IMR-90 (cell line): ENCODE data around the gene HIVEP3.

Experiments used
- CTCF ChIP-seq: conservative IDR thresholded peaks from 2 replicates; pipeline ENCODE4 v1.5.1; 2012; ENCODE audit warnings: mild to moderate bottlenecking, low read depth, low read length, improper control_type of control experiment
- POLR2A ChIP-seq: IDR thresholded peaks from 2 replicates; pipeline ENCODE4 v1.6.1; 2012; ENCODE audit warnings: mild to moderate bottlenecking, low read depth, low read length
- RAD21 ChIP-seq: IDR thresholded peaks from 2 replicates; pipeline ENCODE4 v1.6.1; 2012; ENCODE audit warnings: low read length, improper control_type of control experiment
- RCOR1 ChIP-seq: IDR thresholded peaks from 2 replicates; pipeline ENCODE4 v1.6.1; 2012; ENCODE audit warnings: mild to moderate bottlenecking, low read length, improper control_type of control experiment; ENCODE audit not compliant: insufficient replicate concordance

- TF ChIP-seq RCOR1: no peak
- TF ChIP-seq CTCF: no peak
- no peak for TF ChIP-seq RAD21
- no peak for TF ChIP-seq POLR2A
Observed at GRCh38 chr1:41664861-41665640, 253.7 kb downstream of the HIVEP3 start.
